22Rv1 (cell line): Measurements from ENCODE around the gene COL28A1.

Source experiments
- H3K27ac ChIP-seq: fragments of 450-650 bp; 2 replicates; pipeline ENCODE4 v1.5.1; 2017
- CTCF ChIP-seq: fragments of 450-650 bp; IDR thresholded peaks from 2 replicates; pipeline ENCODE4 v1.5.1; 2017; ENCODE audit warnings: mild to moderate bottlenecking
- ZFX ChIP-seq: fragments of 450-650 bp; IDR thresholded peaks from 2 replicates; pipeline ENCODE4 v1.6.1; 2017; ENCODE audit warnings: antibody characterized with exemption, borderline replicate concordance

The COL28A1 gene

GRCh38 chr7:7566651-7567611, 31.3 kb upstream of the COL28A1 start, which contains the start of gene MIOS:
Gene MIOS (plus strand): TSS chr7:7566884. CDS start chr7:7572476, 5,592 bp downstream.
- TF ChIP-seq CTCF (no peak), ZFX (no peak)
- peak within 1 kb of the TSS; percentile 98 for H3K27ac ChIP-seq

- TF ChIP-seq CTCF = no peak
- TF ChIP-seq ZFX = no peak
- peak overlapping the region; percentile 98 for H3K27ac ChIP-seq
Observed at GRCh38 chr7:7565746-7566650, 30.3 kb upstream of the COL28A1 start.

- peak overlapping the region; percentile 98 for H3K27ac ChIP-seq
- TF ChIP-seq CTCF (no peak), ZFX (no peak)
Observed at GRCh38 chr7:7565018-7565680, 29.5 kb upstream of the COL28A1 start.

- peak overlapping the region; percentile 98 for H3K27ac ChIP-seq
- no peak for TF ChIP-seq ZFX
- TF ChIP-seq CTCF = no peak
Observed at GRCh38 chr7:7564323-7564780, 28.7 kb upstream of the COL28A1 start.

GRCh38 chr7:7563813-7564212, 28.1 kb upstream of the COL28A1 start:
- TF ChIP-seq CTCF (no peak), ZFX (no peak)
- H3K27ac ChIP-seq = peak overlapping the region; percentile 98

- no peak for TF ChIP-seq CTCF
- no peak for TF ChIP-seq ZFX
- H3K27ac ChIP-seq = peak overlapping the region; percentile 98
Observed at GRCh38 chr7:7563269-7563668, 27.6 kb upstream of the COL28A1 start.
